H1 (cell line): Measurements from ENCODE around the gene CITED4. TPM values are rescaled to one million over a fixed set of nuclear protein-coding genes. Genes with fewer than 3 reads are reported as not detected.
A peak's percentile ranks its signal among the peaks of the same experiment; 100 is the strongest.

Source experiments
- CTCF ChIA-PET: fragments of 300-600 bp; sonication (Branson Sonifier 250); formaldehyde crosslinking; loops from one replicate; lab custom pipeline; 2021; ENCODE audit not compliant: partially characterized antibody; lab: Charles Lee
- POLR2A ChIA-PET: fragments of 300-600 bp; sonication (Branson Sonifier 250); formaldehyde crosslinking; loops from one replicate; lab custom pipeline; 2021; ENCODE audit warnings: inconsistent platforms; ENCODE audit not compliant: partially characterized antibody; lab: Charles Lee
- DNase-seq, 2 experiments: peaks; one replicate each; pipeline versions ENCODE4 v3.0.0 to v3.0.0-alpha.2; 2010 to 2022; ENCODE audit warnings: low spot score in 2 of 2, low read depth in 1 of 2, mixed read lengths in 1 of 2
- FAIRE-seq: peaks from 2 replicates; lab custom pipeline; 2011; peaks lifted over from hg19 to GRCh38; lab: Jason Lieb, UNC
- H2AFZ ChIP-seq: 2 replicates; pipeline ENCODE4 v1.8.1; 2012; ENCODE audit warnings: low read length, inconsistent platforms
- H2AK5ac ChIP-seq: 2 replicates; pipeline ENCODE4 v1.6.1; 2013; ENCODE audit warnings: low read depth, low read length
- H2BK120ac ChIP-seq: replicated peaks from 2 replicates; pipeline ENCODE3; 2013; ENCODE audit warnings: low read depth, low read length, inconsistent platforms
- H2BK12ac ChIP-seq: 2 replicates; pipeline ENCODE4 v1.6.1; 2013; ENCODE audit warnings: low read depth, low read length
- H2BK15ac ChIP-seq: 2 replicates; pipeline ENCODE4 v1.6.1; 2013; ENCODE audit warnings: low read length
- H2BK20ac ChIP-seq: 2 replicates; pipeline ENCODE4 v1.6.1; 2013; ENCODE audit warnings: low read length
- H2BK5ac ChIP-seq: 2 replicates; pipeline ENCODE4 v1.6.1; 2013; ENCODE audit warnings: low read depth, low read length
- H3K14ac ChIP-seq: 2 replicates; pipeline ENCODE4 v1.6.1; 2013; ENCODE audit warnings: inconsistent platforms; ENCODE audit not compliant: insufficient read length
- H3K18ac ChIP-seq: 2 replicates; pipeline ENCODE4 v1.6.1; 2013; ENCODE audit warnings: low read length; ENCODE audit errors: extremely low read depth
- H3K23ac ChIP-seq: 2 replicates; pipeline ENCODE4 v1.6.1; 2013; ENCODE audit warnings: inconsistent platforms; ENCODE audit not compliant: insufficient read length
- H3K23me2 ChIP-seq: 2 replicates; pipeline ENCODE4 v1.6.1; 2013; ENCODE audit warnings: low read depth, low read length
- H3K27ac ChIP-seq: 2 replicates; pipeline ENCODE4 v1.6.1; 2011; ENCODE audit warnings: low read depth, low read length, inconsistent platforms
- H3K27me3 ChIP-seq, 4 experiments: replicated peaks in 1 of 4; 1 replicate in 1 of 4; 2 replicates in 3 of 4; pipeline versions ENCODE4 v1.6.1 to v1.8.1; 2011 to 2013; ENCODE audit warnings: low read length in 3 of 4, mild to moderate bottlenecking in 3 of 4, inconsistent platforms in 2 of 4, mixed read lengths in 2 of 4, moderate library complexity in 1 of 4; ENCODE audit not compliant: control insufficient read depth in 3 of 4, insufficient read depth in 3 of 4; ENCODE audit errors: extremely low read depth in 1 of 4
- H3K36me3 ChIP-seq, 4 experiments: 2 replicates each; pipeline versions ENCODE4 v1.6.1 to v1.8.1; 2011 to 2013; ENCODE audit warnings: mild to moderate bottlenecking in 4 of 4, low read length in 3 of 4, moderate library complexity in 2 of 4, control low read depth in 1 of 4, inconsistent platforms in 1 of 4; ENCODE audit not compliant: insufficient read depth in 4 of 4, control insufficient read depth in 2 of 4
- H3K4ac ChIP-seq: replicated peaks from 2 replicates; pipeline ENCODE3; 2013; ENCODE audit warnings: low read length, low read depth, mixed read lengths, inconsistent platforms; ENCODE audit not compliant: insufficient read length
- H3K4me1 ChIP-seq, 4 experiments: replicated peaks in 1 of 4; 1 replicate in 1 of 4; 2 replicates in 3 of 4; pipeline versions ENCODE4 v1.6.1 to v1.8.1; 2011 to 2013; ENCODE audit warnings: low read length in 3 of 4, inconsistent platforms in 2 of 4, mixed read lengths in 1 of 4; ENCODE audit not compliant: insufficient read depth in 4 of 4, control insufficient read depth in 3 of 4
- H3K4me2 ChIP-seq, 2 experiments: 2 replicates each; pipeline versions ENCODE4 v1.6.1 to v1.8.1; 2011 to 2013; ENCODE audit warnings: low read depth in 2 of 2, low read length in 2 of 2, control low read depth in 1 of 2, inconsistent platforms in 1 of 2, mild to moderate bottlenecking in 1 of 2; ENCODE audit not compliant: insufficient read depth in 1 of 2
- H3K4me3 ChIP-seq, 4 experiments: fragments of 200-600, 300-600 bp in 1 of 4; sonication (generic), shearing (Covaris generic), sonication (Bioruptor Twin) in 1 of 4; 2 replicates each; pipeline versions ENCODE4 v1.5.1 to v1.8.1; 2011 to 2016; ENCODE audit warnings: low read length in 4 of 4, low read depth in 3 of 4, control low read depth in 2 of 4, inconsistent platforms in 2 of 4, mild to moderate bottlenecking in 2 of 4, mixed read lengths in 1 of 4, moderate library complexity in 1 of 4; ENCODE audit not compliant: insufficient read depth in 2 of 4; ENCODE audit errors: extremely low read depth in 1 of 4
- H3K56ac ChIP-seq: replicated peaks from 2 replicates; pipeline ENCODE3; 2013; ENCODE audit warnings: low read depth, mild to moderate bottlenecking, mixed read lengths, low read length, inconsistent platforms; ENCODE audit not compliant: insufficient read length
- H3K79me1 ChIP-seq: 2 replicates; pipeline ENCODE4 v1.6.1; 2013; ENCODE audit warnings: low read depth, low read length, control low read depth
- H3K79me2 ChIP-seq, 2 experiments: 2 replicates each; pipeline versions ENCODE4 v1.6.1 to v1.8.1; 2012 to 2013; ENCODE audit warnings: low read length in 2 of 2, mild to moderate bottlenecking in 2 of 2, inconsistent platforms in 1 of 2; ENCODE audit not compliant: insufficient read depth in 2 of 2, control insufficient read depth in 1 of 2
- H3K9ac ChIP-seq, 4 experiments: replicated peaks in 1 of 4; 1 replicate in 1 of 4; 2 replicates in 3 of 4; pipeline versions ENCODE4 v1.6.1 to v1.8.1; 2011 to 2013; ENCODE audit warnings: low read depth in 3 of 4, low read length in 3 of 4, control low read depth in 2 of 4, mild to moderate bottlenecking in 2 of 4, moderate library complexity in 2 of 4, inconsistent platforms in 1 of 4; ENCODE audit errors: extremely low read depth in 1 of 4
- H3K9me3 ChIP-seq, 2 experiments: 2 replicates each; pipeline versions ENCODE4 v1.6.1 to v1.8.1; 2012 to 2013; ENCODE audit warnings: mild to moderate bottlenecking in 2 of 2, moderate library complexity in 2 of 2, control low read depth in 1 of 2, inconsistent platforms in 1 of 2, low read depth in 1 of 2, low read length in 1 of 2, mixed read lengths in 1 of 2; ENCODE audit not compliant: insufficient read depth in 2 of 2
- H4K20me1 ChIP-seq, 2 experiments: replicated peaks in 1 of 2; 2 replicates each; pipeline versions ENCODE3 to v1.8.1; 2011 to 2013; ENCODE audit warnings: inconsistent platforms in 2 of 2, low read length in 2 of 2, mild to moderate bottlenecking in 1 of 2; ENCODE audit not compliant: insufficient read depth in 2 of 2, control insufficient read depth in 1 of 2
- H4K5ac ChIP-seq: 2 replicates; pipeline ENCODE4 v1.6.1; 2013; ENCODE audit warnings: low read length, low read depth, mixed read lengths, inconsistent platforms; ENCODE audit not compliant: insufficient read length
- H4K8ac ChIP-seq: 2 replicates; pipeline ENCODE4 v1.8.0; 2013; ENCODE audit warnings: mild to moderate bottlenecking, moderate library complexity, low read length, inconsistent platforms; ENCODE audit not compliant: insufficient read depth; ENCODE audit errors: extremely low read depth
- H4K91ac ChIP-seq: replicated peaks from 2 replicates; pipeline ENCODE3; 2013; ENCODE audit warnings: low read length, mixed read lengths, inconsistent platforms; ENCODE audit not compliant: insufficient read length
- CBX5 ChIP-seq: fragments of 300-800, 300-1000 bp; sonication (generic); IDR thresholded peaks from 2 replicates; pipeline ENCODE4 v1.7.1; 2016; ENCODE audit warnings: antibody characterized with exemption, low read length, low read depth
- CHD1 ChIP-seq: IDR thresholded peaks from 2 replicates; pipeline ENCODE4 v1.6.1; 2012; ENCODE audit warnings: low read depth, low read length, improper control_type of control experiment
- CREB1 ChIP-seq: IDR thresholded peaks from 2 replicates; pipeline ENCODE4 v1.6.1; 2012; ENCODE audit warnings: inconsistent platforms
- EP300 ChIP-seq, 2 experiments: IDR thresholded peaks; 1 replicate in 1 of 2; 2 replicates in 1 of 2; pipeline ENCODE4 v1.6.1; 2011 to 2012; ENCODE audit warnings: low read depth in 2 of 2, low read length in 2 of 2, mild to moderate bottlenecking in 2 of 2, borderline replicate concordance in 1 of 2, inconsistent platforms in 1 of 2, moderate library complexity in 1 of 2
- GABPA ChIP-seq: IDR thresholded peaks from 2 replicates; pipeline ENCODE4 v1.6.1; 2011; ENCODE audit warnings: mild to moderate bottlenecking, low read length, moderate library complexity, borderline replicate concordance; ENCODE audit not compliant: insufficient read depth
- KDM1A ChIP-seq: fragments of 200-600, 300-600 bp; sonication (generic); IDR thresholded peaks from 2 replicates; pipeline ENCODE4 v1.7.1; 2016; ENCODE audit warnings: mild to moderate bottlenecking, low read length, borderline replicate concordance
- MAFK ChIP-seq: IDR thresholded peaks from 2 replicates; pipeline ENCODE4 v1.6.1; 2012; ENCODE audit warnings: low read depth, mild to moderate bottlenecking, improper control_type of control experiment, low read length
- TAF7 ChIP-seq: optimal IDR thresholded peaks from 2 replicates; pipeline ENCODE3; 2011; ENCODE audit warnings: low read depth, mild to moderate bottlenecking, inconsistent platforms, low read length, moderate library complexity, borderline replicate concordance
- TCF12 ChIP-seq: IDR thresholded peaks from 2 replicates; pipeline ENCODE4 v1.6.1; 2011; ENCODE audit warnings: low read depth, mild to moderate bottlenecking, low read length
- WGBS, 2 experiments: shearing (Covaris generic) in 1 of 2; methylation state at CpG; one replicate each; pipeline versions ENCODE4 v1.1.6 to v1.1.7; 2013 to 2015; ENCODE audit warnings: low lambda C conversion rate in 2 of 2, mixed read lengths in 2 of 2, inconsistent platforms in 1 of 2, low coverage in 1 of 2, missing lambda C conversion rate in 1 of 2; ENCODE audit not compliant: insufficient replicate concordance in 2 of 2, insufficient coverage in 1 of 2, insufficient read length in 1 of 2; ENCODE audit errors: extremely low coverage in 1 of 2, missing lambda C conversion rate in 1 of 2; 5-methylcytosine and 5-hydroxymethylcytosine counted together
- polyA plus RNA-seq, 7 experiments: library from polyadenylated mRNA; depleted of rRNA in 3 of 7; stranded (reverse) in 5 of 7; unstranded in 2 of 7; fragments of >200 nt in 5 of 7; fragments of 200-250 nt in 2 of 7; gene quantifications; 1 replicate in 5 of 7; 2 replicates in 1 of 7; 4 replicates in 1 of 7; pipeline versions ENCODE4 v1.2.1 to v1.2.3, GENCODE V29; 2011 to 2013; ENCODE audit warnings: missing spikeins in 2 of 7, mixed read lengths in 2 of 7
- total RNA-seq: library from RNA; stranded (reverse); fragmentation: NEBNext Ultra II Directional; extraction: Animal tissue kit (Norgen Biotek cat#: 25700); gene quantifications from 2 replicates; pipeline ENCODE4 v1.2.1, GENCODE V29; 2021

Gene CITED4
- total and polyA plus RNA-seq, 2 of the 8 experiments (the other 6 are each of a cell fraction or from before 2014, with no cell fraction given): 5.4 to 16.3 TPM

GRCh38 chr1:40853113-40853884 is 8.9 kb downstream of the CITED4 start:
- H3K79me2 ChIP-seq: no peaks in the 10 kb centered on the region
- CTCF ChIA-PET: interaction anchor here (0.6 to 26.8 kb wide), 23 partner anchors 8 to 244 kb away, joined by 3 to 917 read pairs (median 3); partner anchors contain the start of gene CITED4
- FAIRE-seq: no peak

More at GRCh38 chr1:40853113-40853884, 8.9 kb downstream of the CITED4 start:
- no peak overlapping the region for H2BK120ac ChIP-seq
- H3K9ac ChIP-seq: no peak overlapping the region
- no peak overlapping the region for H3K4me2 ChIP-seq
- no peaks in the 10 kb centered on the region; the same call in 1 of the 2 replicates for H3K23me2 ChIP-seq
- H4K91ac ChIP-seq: no peak overlapping the region
- H2AFZ ChIP-seq: no peak overlapping the region
- H3K18ac ChIP-seq: no peak overlapping the region
- H2BK20ac ChIP-seq: no peak overlapping the region
- H3K27me3 ChIP-seq: no peaks in the 10 kb centered on the region
- no peak overlapping the region for H3K14ac ChIP-seq
- 91% methylated on average over 13 of the region's 13 CpGs; no CpG with 5 or more reads in 1 of the 2 experiments for WGBS, 2 experiments
- H2BK5ac ChIP-seq: no peak overlapping the region
- no peaks in the 10 kb centered on the region for H3K36me3 ChIP-seq
- no peak for TF ChIP-seq CREB1
- no peak for TF ChIP-seq CHD1
- no peak for TF ChIP-seq KDM1A
- peak; percentile 82 for TF ChIP-seq MAFK
- TF ChIP-seq EP300 (IDR thresholded peaks at IDR 0.05; ENCODE audit: borderline replicate concordance in 1 of 2, low read depth in 2 of 2, low read length in 2 of 2): no peak
- no peak for TF ChIP-seq CBX5
- TF ChIP-seq TAF7: no peak
- TF ChIP-seq TCF12: no peak
- no peak for TF ChIP-seq GABPA
- DNase-seq: no peak
- no peak overlapping the region for H3K27ac ChIP-seq
- peaks cover 0 to 3% (median 0%) of the 10 kb centered on the region in 4 experiments; a peak in 2 of 7 replicates for H3K4me1 ChIP-seq
- no peak overlapping the region for H3K23ac ChIP-seq
- no peak overlapping the region for H2BK15ac ChIP-seq
- H3K4me3 ChIP-seq: no peak overlapping the region
- H4K5ac ChIP-seq: no peak overlapping the region
- no peak overlapping the region for H2AK5ac ChIP-seq
- H3K79me1 ChIP-seq: no peaks in the 10 kb centered on the region
- no peaks in the 10 kb centered on the region for H3K9me3 ChIP-seq
- H3K56ac ChIP-seq: no peak overlapping the region
- POLR2A ChIA-PET: interaction anchor here (0.8 to 1.4 kb wide), 2 partner anchors 9 to 126 kb away, joined by 4 read pairs; partner anchors contain the start of genes CITED4 and CTPS1
- no peak overlapping the region for H2BK12ac ChIP-seq
- H4K20me1 ChIP-seq: no peaks in the 10 kb centered on the region
- H4K8ac ChIP-seq: no peak overlapping the region
- H3K4ac ChIP-seq: no peak overlapping the region
